GM10248 (cell line): ENCODE data around the gene ATP6V0A4.
"Not testable (repeated sequence)": the region's sequence is repeated elsewhere in the genome, so short reads cannot be mapped to it uniquely, and the experiment has no call there.

Source experiments
- CTCF ChIA-PET: fragments of 300-600 bp; sonication (Branson Sonifier 250); formaldehyde crosslinking; extraction: SDS; loops from one replicate; lab custom pipeline; 2021; ENCODE audit warnings: antibody characterized with exemption; lab: Yijun Ruan, JAX
- POLR2A ChIA-PET: fragments of 350-650 bp; sonication (Branson Sonifier 250); formaldehyde crosslinking; extraction: SDS; loops from one replicate; lab custom pipeline; 2020; ENCODE audit warnings: antibody characterized with exemption; lab: Yijun Ruan, JAX
- DNase-seq: peaks from one replicate; pipeline ENCODE4 v3.0.0; 2012; ENCODE audit errors: extremely low spot score
- TF ChIP-seq, protein P1 (sequence below): IDR thresholded peaks from 2 replicates; pipeline ENCODE4 v1.5.1; 2012; ENCODE audit warnings: mild to moderate bottlenecking, low read depth; ENCODE audit errors: extremely low read depth, missing control alignments, control extremely low read depth

The ATP6V0A4 gene

DNA sequence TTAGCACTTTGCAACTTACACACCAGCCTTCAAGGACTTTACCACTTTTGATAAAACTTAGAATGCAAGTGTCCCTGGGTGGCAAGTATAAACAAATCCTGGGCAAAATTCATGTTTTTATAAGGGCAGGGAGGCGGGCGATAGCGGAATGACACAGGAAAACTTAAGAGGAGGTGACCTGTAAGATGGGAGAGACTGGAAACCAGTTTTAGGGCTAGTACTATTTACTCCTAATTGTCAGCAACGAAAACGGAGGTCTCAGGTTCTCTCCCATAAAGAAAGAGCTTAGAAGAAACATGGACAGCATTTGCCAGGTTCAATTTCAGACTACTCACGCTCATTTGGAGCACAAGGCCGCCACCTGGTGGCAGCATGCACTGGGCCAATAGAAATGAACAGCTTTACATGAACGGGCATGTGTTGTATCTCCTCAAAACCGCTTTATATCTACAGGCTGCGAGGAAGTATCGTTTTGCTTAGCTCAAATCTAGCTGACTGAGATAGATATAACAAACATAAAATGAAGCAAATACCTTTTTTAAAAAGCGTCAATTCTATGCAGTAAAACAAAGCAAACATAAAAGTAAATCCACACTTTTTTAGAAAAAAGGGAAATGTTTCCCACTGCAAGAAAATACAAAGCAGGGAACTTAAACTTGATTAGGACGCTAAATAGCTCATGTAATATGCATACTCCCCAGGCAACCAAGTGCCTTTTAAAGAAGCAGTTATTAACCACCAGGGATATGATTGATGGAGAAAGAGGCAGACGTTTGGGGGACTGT is 59.3 kb downstream of the ATP6V0A4 start:
- TF ChIP-seq, protein P1, sequence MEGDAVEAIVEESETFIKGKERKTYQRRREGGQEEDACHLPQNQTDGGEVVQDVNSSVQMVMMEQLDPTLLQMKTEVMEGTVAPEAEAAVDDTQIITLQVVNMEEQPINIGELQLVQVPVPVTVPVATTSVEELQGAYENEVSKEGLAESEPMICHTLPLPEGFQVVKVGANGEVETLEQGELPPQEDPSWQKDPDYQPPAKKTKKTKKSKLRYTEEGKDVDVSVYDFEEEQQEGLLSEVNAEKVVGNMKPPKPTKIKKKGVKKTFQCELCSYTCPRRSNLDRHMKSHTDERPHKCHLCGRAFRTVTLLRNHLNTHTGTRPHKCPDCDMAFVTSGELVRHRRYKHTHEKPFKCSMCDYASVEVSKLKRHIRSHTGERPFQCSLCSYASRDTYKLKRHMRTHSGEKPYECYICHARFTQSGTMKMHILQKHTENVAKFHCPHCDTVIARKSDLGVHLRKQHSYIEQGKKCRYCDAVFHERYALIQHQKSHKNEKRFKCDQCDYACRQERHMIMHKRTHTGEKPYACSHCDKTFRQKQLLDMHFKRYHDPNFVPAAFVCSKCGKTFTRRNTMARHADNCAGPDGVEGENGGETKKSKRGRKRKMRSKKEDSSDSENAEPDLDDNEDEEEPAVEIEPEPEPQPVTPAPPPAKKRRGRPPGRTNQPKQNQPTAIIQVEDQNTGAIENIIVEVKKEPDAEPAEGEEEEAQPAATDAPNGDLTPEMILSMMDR, result peak; percentile 91
- POLR2A ChIA-PET, result no interaction called here
- CTCF ChIA-PET, result interaction anchor here (0.7 to 2.7 kb wide), 52 partner anchors 9 to 1131 kb away, joined by 3 to 71 read pairs (median 4); partner anchors contain the start of genes SVOPL and TRIM24
- DNase-seq, result peak; percentile 76

DNA sequence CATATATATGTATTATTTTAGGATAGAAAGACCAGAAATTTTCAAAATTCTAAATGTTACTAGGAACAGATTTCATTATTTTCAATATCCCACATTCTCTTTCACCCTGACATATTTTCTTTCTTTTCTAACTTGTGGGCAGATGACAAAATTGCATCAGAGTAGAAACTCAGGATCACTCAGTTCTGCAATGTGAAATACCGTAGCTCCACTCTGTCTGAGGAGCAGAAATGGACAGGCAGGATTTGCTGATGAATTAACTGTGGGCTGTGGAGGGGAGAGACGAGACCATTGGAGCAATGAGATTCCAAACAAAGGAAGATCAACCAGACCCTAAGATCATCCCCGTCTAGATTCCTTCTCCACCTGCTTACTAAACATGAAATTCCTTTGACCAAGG is 59.9 kb downstream of the ATP6V0A4 start:
- ChIA-PET POLR2A (interaction anchor here (0.7 kb wide), 1 partner anchor 113 kb away, joined by 3 read pairs; no protein-coding TSS in a partner anchor), CTCF (interaction anchor here (0.7 to 2.7 kb wide), 35 partner anchors 8 to 1082 kb away, joined by 3 to 71 read pairs (median 5); partner anchors contain the start of genes SVOPL and TRIM24)
- TF ChIP-seq, protein P1, result no peak
- DNase-seq, result no peak

DNA sequence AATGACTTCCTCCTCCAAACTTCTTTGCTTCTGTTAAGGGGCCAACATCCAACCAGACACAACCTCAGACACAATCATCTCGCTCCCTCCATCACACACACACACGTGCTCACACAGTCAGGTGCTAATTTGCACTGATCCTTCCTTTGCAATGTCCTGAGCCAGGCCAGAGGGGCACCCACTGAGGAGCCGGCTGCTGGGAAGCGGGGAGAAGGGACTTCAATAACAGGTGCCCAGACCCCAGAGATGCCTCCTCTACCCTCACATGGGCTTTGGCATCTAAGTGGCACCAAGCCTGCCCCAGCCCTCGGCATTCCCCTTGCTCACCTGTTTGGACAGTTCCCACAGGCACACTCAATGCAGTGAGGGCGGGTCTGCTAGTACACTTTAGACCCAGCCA is 62.6 kb downstream of the ATP6V0A4 start:
- CTCF ChIA-PET, result no interaction called here
- DNase-seq, result no peak
- POLR2A ChIA-PET, result no interaction called here
- TF ChIP-seq, protein P1, result no peak

DNA sequence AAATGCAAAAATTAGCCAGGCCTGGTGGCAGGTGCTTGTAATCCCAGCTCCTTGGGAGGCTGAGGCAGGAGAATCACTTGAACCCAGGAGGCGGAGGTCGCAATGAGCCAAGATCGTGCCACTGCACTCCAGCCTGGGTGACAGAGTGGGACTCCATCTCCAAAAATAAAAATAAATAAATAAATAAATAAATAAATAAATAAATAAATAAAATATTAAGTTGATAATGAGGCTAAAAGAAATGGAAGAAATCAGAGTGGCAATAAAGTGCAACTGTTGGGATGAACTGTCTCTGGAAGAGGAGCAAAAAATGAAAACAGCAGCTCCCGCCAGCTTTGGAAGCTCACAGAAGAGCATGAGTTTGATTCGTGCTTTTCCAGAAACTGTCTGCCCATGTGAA is 66.3 kb downstream of the ATP6V0A4 start:
- CTCF ChIA-PET, POLR2A ChIA-PET: not testable (repeated sequence)

DNA sequence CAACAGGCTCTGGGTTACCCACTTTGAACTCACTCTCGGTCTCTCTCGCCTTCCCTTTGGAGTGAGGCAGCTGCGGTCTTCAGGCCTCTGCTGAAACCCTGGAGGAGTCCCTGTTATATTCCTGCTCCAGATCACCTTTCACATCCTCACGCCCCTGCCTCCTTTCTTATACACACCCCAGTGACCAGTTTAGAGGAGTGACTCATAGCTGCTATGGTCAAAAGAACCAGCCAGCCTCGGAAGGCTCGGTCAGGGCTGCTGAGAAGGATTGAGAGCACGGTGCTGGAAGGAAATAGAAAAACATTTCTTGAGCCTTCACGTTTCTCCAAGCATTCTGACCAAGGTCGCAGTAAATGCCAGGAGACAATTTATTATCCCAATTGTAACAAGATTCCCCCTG is 68.6 kb downstream of the ATP6V0A4 start:
- CTCF ChIA-PET, result interaction anchor here (1.7 kb wide), 1 partner anchor 9 kb away, joined by 5 read pairs; no protein-coding TSS in a partner anchor
- POLR2A ChIA-PET, result interaction anchor here (0.6 kb wide), 1 partner anchor 52 kb away, joined by 4 read pairs; no protein-coding TSS in a partner anchor
- no peak for DNase-seq
- TF ChIP-seq, protein P1, result no peak

More for the DNA sequence above, 66.3 kb downstream of the ATP6V0A4 start:
- DNase-seq, result not testable (repeated sequence)

DNA sequence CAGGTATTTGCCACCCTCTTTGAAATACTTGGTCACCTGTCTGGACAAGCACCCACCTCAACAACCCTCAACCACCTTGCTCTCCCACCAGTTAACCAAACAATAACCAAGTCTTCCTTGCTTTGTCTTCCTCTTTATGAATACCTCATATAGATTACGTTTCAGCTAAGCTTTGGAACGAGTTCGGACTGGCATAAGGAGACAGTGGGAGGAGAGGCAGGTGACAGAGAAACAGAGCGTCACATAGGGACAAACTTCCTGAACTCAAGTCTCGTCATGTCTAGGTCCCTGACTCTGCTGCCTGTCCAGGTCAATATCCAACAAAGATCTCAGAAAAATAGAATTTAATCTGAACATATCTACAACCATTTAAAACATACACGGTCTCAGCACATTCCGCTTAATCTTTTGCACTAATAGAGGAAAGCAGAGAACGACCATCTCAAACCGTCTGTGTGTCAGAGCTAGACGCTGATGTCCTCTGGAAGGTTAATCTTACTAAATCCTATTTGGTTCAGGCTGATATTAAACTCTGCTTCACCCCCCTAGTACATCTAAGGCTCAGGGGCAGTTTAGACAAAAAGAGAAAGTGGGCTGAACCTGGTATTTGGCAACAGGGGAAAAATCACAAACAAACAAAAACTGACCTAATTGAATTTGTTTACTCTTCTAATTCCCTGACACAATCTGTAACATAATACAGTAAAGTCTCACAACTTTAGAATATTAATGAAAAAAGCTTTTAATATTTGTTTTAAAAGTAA is 70.5 kb downstream of the ATP6V0A4 start:
- no peak for DNase-seq
- CTCF ChIA-PET, result interaction anchor here (1.0 to 1.1 kb wide), 2 partner anchors 11 kb away, joined by 3 to 8 read pairs; no protein-coding TSS in a partner anchor
- TF ChIP-seq, protein P1, result no peak
- POLR2A ChIA-PET, result no interaction called here
